OCI-LY7 (cell line): Measurements from ENCODE around the gene YTHDF2. TPM values are rescaled to one million over a fixed set of nuclear protein-coding genes. Genes with fewer than 3 reads are reported as not detected.

Source experiments
- BruUV-seq: library from RNA; stranded (reverse); fragments of 400-500 nt; replicated peaks from 2 replicates; lab custom pipeline; 2021; lab: Mats Ljungman, UMichigan
- CTCF ChIA-PET: fragments of 300-600 bp; sonication (Branson Sonifier 250); formaldehyde crosslinking; loops from one replicate; lab custom pipeline; 2022; ENCODE audit warnings: antibody characterized with exemption; ENCODE audit not compliant: unreplicated experiment; lab: Charles Lee
- POLR2A ChIA-PET: fragments of 300-600 bp; sonication (Branson Sonifier 250); formaldehyde crosslinking; loops from one replicate; lab custom pipeline; 2022; ENCODE audit warnings: antibody characterized with exemption; lab: Charles Lee
- DNase-seq: peaks from one replicate; pipeline ENCODE4 v3.0.0-alpha.2; 2015; ENCODE audit warnings: low spot score
- H2AFZ ChIP-seq: fragments of 200-600 bp; sonication (generic), shearing (Covaris generic); 2 replicates; pipeline ENCODE4 v1.6.1; 2014; ENCODE audit warnings: mild to moderate bottlenecking, antibody characterized with exemption, low read length, moderate library complexity
- H3K27ac ChIP-seq: fragments of 200-600 bp; sonication (generic); 2 replicates; pipeline ENCODE4 v1.5.1; 2014; ENCODE audit warnings: mixed run types, low read depth, mild to moderate bottlenecking, moderate library complexity, low read length, inconsistent platforms; ENCODE audit not compliant: poor library complexity, severe bottlenecking
- H3K36me3 ChIP-seq: fragments of 200-600 bp; sonication (generic); 2 replicates; pipeline ENCODE4 v1.6.1; 2014; ENCODE audit warnings: mild to moderate bottlenecking, antibody characterized with exemption, low read length, moderate library complexity, mixed read lengths; ENCODE audit not compliant: insufficient read depth
- H3K4me1 ChIP-seq: fragments of 200-600 bp; sonication (generic); 2 replicates; pipeline ENCODE4 v1.5.1; 2014; ENCODE audit warnings: mild to moderate bottlenecking, low read length; ENCODE audit not compliant: insufficient read depth, poor library complexity, severe bottlenecking
- H3K4me2 ChIP-seq: fragments of 200-600 bp; sonication (generic); 2 replicates; pipeline ENCODE4 v1.6.1; 2014; ENCODE audit warnings: mild to moderate bottlenecking, low read length
- H3K4me3 ChIP-seq: fragments of 200-600 bp; sonication (generic); 2 replicates; pipeline ENCODE4 v1.5.1; 2014; ENCODE audit warnings: mild to moderate bottlenecking, low read depth, low read length; ENCODE audit not compliant: poor library complexity, severe bottlenecking
- H3K79me2 ChIP-seq: fragments of 200-600 bp; sonication (generic); 2 replicates; pipeline ENCODE4 v1.6.1; 2016; ENCODE audit warnings: low read depth, mild to moderate bottlenecking, low read length, moderate library complexity, mixed read lengths; ENCODE audit not compliant: insufficient read depth
- H3K9me2 ChIP-seq: fragments of 200-600 bp; sonication (generic); 2 replicates; pipeline ENCODE4 v1.6.1; 2016; ENCODE audit warnings: mild to moderate bottlenecking, low read length, mixed read lengths; ENCODE audit not compliant: insufficient read depth
- H3K9me3 ChIP-seq: fragments of 200-600 bp; sonication (generic); 2 replicates; pipeline ENCODE4 v1.6.1; 2014; ENCODE audit warnings: mild to moderate bottlenecking, mixed run types, low read length, mixed read lengths
- H4K20me1 ChIP-seq: fragments of 200-600 bp; sonication (generic); 2 replicates; pipeline ENCODE4 v1.6.1; 2014; ENCODE audit warnings: mild to moderate bottlenecking, antibody characterized with exemption, low read length, moderate library complexity, mixed read lengths; ENCODE audit not compliant: insufficient read depth
- CTCF ChIP-seq: fragments of 200-600 bp; sonication (generic); conservative IDR thresholded peaks from 2 replicates; pipeline ENCODE4 v1.5.1; 2014; ENCODE audit warnings: mild to moderate bottlenecking, antibody characterized with exemption, low read length, moderate library complexity, mixed read lengths
- EZH2phosphoT487 ChIP-seq: fragments of 200-600 bp; sonication (generic); IDR thresholded peaks from 2 replicates; pipeline ENCODE4 v1.6.1; 2018; ENCODE audit warnings: low read depth, borderline replicate concordance, mild to moderate bottlenecking, mixed run types, antibody characterized with exemption, low read length, moderate library complexity, mixed read lengths
- intact Hi-C: fragments of 100-400 bp; cut with micrococcal nuclease; formaldehyde crosslinking; loops from one replicate; pipeline ENCODE4 v1.10.0; 2022; ENCODE audit not compliant: unreplicated experiment
- total RNA-seq, 2 experiments: library from RNA; depleted of rRNA in 1 of 2; stranded (reverse); fragments of >200 nt in 1 of 2; shearing (Covaris generic) in 1 of 2; gene quantifications; 2 replicates each; pipeline ENCODE4 v1.2.3, GENCODE V29; 2014 to 2022

Gene YTHDF2
- total RNA-seq, 2 experiments from 2014 or later, result 57.9 to 83.6 TPM

GRCh38 chr1:28773105-28773504 lies 36.4 kb downstream of the YTHDF2 start:
- H3K27ac ChIP-seq, result no peak overlapping the region
- TF ChIP-seq CTCF, result no peak
- TF ChIP-seq EZH2phosphoT487, result no peak
- no peaks in the 10 kb centered on the region for H3K9me3 ChIP-seq
- H3K4me2 ChIP-seq, result no peak overlapping the region
- ChIA-PET POLR2A (interaction anchor here (1.2 kb wide), 1 partner anchor 10 kb away, joined by 4 read pairs; no protein-coding TSS in a partner anchor), CTCF (no interaction called here)
- H3K4me1 ChIP-seq, result no peaks in the 10 kb centered on the region
- no peak overlapping the region for H3K4me3 ChIP-seq
- DNase-seq, result no peak
- no peaks in the 10 kb centered on the region for H3K9me2 ChIP-seq
- H3K79me2 ChIP-seq, result peaks cover 20% of the 10 kb centered on the region; the same call in 1 of the 2 replicates
- BruUV-seq, result no TSS peak
- no peak overlapping the region for H2AFZ ChIP-seq
- intact Hi-C loops, result no loop called here
- H4K20me1 ChIP-seq, result peaks cover 12% of the 10 kb centered on the region; the same call in 1 of the 2 replicates
- H3K36me3 ChIP-seq, result peaks cover 75% of the 10 kb centered on the region

- Histone ChIP-seq H3K4me2 (no peak overlapping the region), H3K79me2 (peaks cover 4% of the 10 kb centered on the region; the same call in 1 of the 2 replicates), H2AFZ (no peak overlapping the region), H3K4me3 (no peak overlapping the region), H3K9me2 (no peaks in the 10 kb centered on the region), H3K9me3 (no peaks in the 10 kb centered on the region), H3K4me1 (no peaks in the 10 kb centered on the region), H3K36me3 (peaks cover 53% of the 10 kb centered on the region), H4K20me1 (peaks cover 5% of the 10 kb centered on the region; the same call in 1 of the 2 replicates), H3K27ac (no peak overlapping the region)
- DNase-seq, result no peak
- BruUV-seq, result no TSS peak
- intact Hi-C loops, result no loop called here
- ChIA-PET CTCF (no interaction called here), POLR2A (interaction anchor here (0.6 kb wide), 1 partner anchor 22 kb away, joined by 3 read pairs; no protein-coding TSS in a partner anchor)
- no peak for TF ChIP-seq CTCF
- no peak for TF ChIP-seq EZH2phosphoT487
Observed at GRCh38 chr1:28775121-28775942, 38.6 kb downstream of the YTHDF2 start.

GRCh38 chr1:28776341-28776740 lies 39.6 kb downstream of the YTHDF2 start:
- POLR2A ChIA-PET, result interaction anchor here (0.7 kb wide), 1 partner anchor 50 kb away, joined by 6 read pairs; no protein-coding TSS in a partner anchor
- Histone ChIP-seq H3K9me2 (no peaks in the 10 kb centered on the region), H3K27ac (no peak overlapping the region), H3K9me3 (no peaks in the 10 kb centered on the region), H4K20me1 (peaks cover 4% of the 10 kb centered on the region; the same call in 1 of the 2 replicates), H3K4me1 (no peaks in the 10 kb centered on the region), H2AFZ (no peak overlapping the region), H3K4me3 (no peak overlapping the region), H3K4me2 (no peak overlapping the region), H3K79me2 (peaks cover 3% of the 10 kb centered on the region; the same call in 1 of the 2 replicates), H3K36me3 (peaks cover 43% of the 10 kb centered on the region)
- CTCF ChIA-PET, result no interaction called here
- TF ChIP-seq EZH2phosphoT487 (no peak), CTCF (no peak)
- intact Hi-C loops, result no loop called here
- no peak for DNase-seq
- no TSS peak for BruUV-seq
